ENCODE results near the gene MX1. TPM values are rescaled to one million over a fixed set of nuclear protein-coding genes. Genes with fewer than 3 reads are reported as not detected.

MX1 gene
- total and polyA plus RNA-seq, 2 donors (not counting 3 experiments of a cell fraction or from before 2014, with no cell fraction given) = 5.9 to 25.1 TPM

- Histone ChIP-seq H4K20me1 (replicated peaks; ENCODE audit: control insufficient read depth, extremely low read depth, insufficient read depth, low read length) (no peaks in the 10 kb centered on the region), H2AFZ (ENCODE audit: low read depth, low read length) (no peak overlapping the region), H3K9me1 (replicated peaks; ENCODE audit: control insufficient read depth, extremely low read depth, insufficient read depth, low read length) (no peaks in the 10 kb centered on the region), H3K79me2 (ENCODE audit: control insufficient read depth, insufficient read depth, low read length) (no peaks in the 10 kb centered on the region), H3K4me3 (replicated peaks in 1 of 3; ENCODE audit: insufficient read depth in 1 of 3, low read depth in 1 of 3, low read length in 3 of 3) (no peak overlapping the region), H3K36me3 (ENCODE audit: control insufficient read depth in 2 of 2, extremely low read depth in 1 of 2, insufficient read depth in 2 of 2, low read length in 2 of 2) (no peaks in the 10 kb centered on the region), H3K4me1 (ENCODE audit: control insufficient read depth, extremely low read depth, insufficient read depth, low read length) (no peaks in the 10 kb centered on the region), H3K9me3 (replicated peaks; ENCODE audit: control insufficient read depth, insufficient read depth, low read length) (no peaks in the 10 kb centered on the region), H3K9ac (replicated peaks; ENCODE audit: extremely low read depth, insufficient read depth, low read length) (no peak overlapping the region), H3K27me3 (ENCODE audit: control insufficient read depth in 2 of 2, insufficient read depth in 2 of 2, low read length in 2 of 2) (no peaks in the 10 kb centered on the region), H3K27ac (ENCODE audit: insufficient read depth, low read depth, low read length) (no peak overlapping the region), H3K4me2 (ENCODE audit: insufficient read depth, low read length) (no peak overlapping the region)
- ChIA-PET CTCF (no interaction called here), POLR2A (no interaction called here)
- TF ChIP-seq MYC (IDR thresholded peaks at IDR 0.05; ENCODE audit: low read depth, low read length) (no peak), POLR2A (IDR thresholded peaks at IDR 0.05; ENCODE audit: low read depth, low read length) (no peak), POLR2AphosphoS5 (IDR thresholded peaks at IDR 0.05; ENCODE audit: insufficient read depth, low read depth, low read length) (no peak), EZH2 (IDR thresholded peaks at IDR 0.05; ENCODE audit: borderline replicate concordance, low read depth, low read length, severe bottlenecking) (no peak), GATA2 (IDR thresholded peaks at IDR 0.05; ENCODE audit: insufficient read depth, insufficient read length, low read depth, low read length) (no peak), FOS (IDR thresholded peaks at IDR 0.05; ENCODE audit: borderline replicate concordance, insufficient read depth, low read length) (no peak)
- BruUV-seq (replicated peaks) = no TSS peak
- DNase-seq (ENCODE audit: low read depth, low spot score) (no peak), FAIRE-seq (peak; percentile 21)
- intact Hi-C loops (cut with micrococcal nuclease) (no loop called here), dilution Hi-C loops (cut with MboI; ENCODE audit: extremely low pct_ligation_motif_present, low sequenced_read_pairs) (no loop called here)
These were observed 16.6 kb downstream of the MX1 start for GRCh38 chr21:41442481-41443186.

- Histone ChIP-seq H3K27ac (ENCODE audit: insufficient read depth, low read depth, low read length) (no peak overlapping the region), H4K20me1 (replicated peaks; ENCODE audit: control insufficient read depth, extremely low read depth, insufficient read depth, low read length) (no peaks in the 10 kb centered on the region), H3K27me3 (ENCODE audit: control insufficient read depth in 2 of 2, insufficient read depth in 2 of 2, low read length in 2 of 2) (no peaks in the 10 kb centered on the region), H3K9me1 (replicated peaks; ENCODE audit: control insufficient read depth, extremely low read depth, insufficient read depth, low read length) (no peaks in the 10 kb centered on the region), H3K9me3 (replicated peaks; ENCODE audit: control insufficient read depth, insufficient read depth, low read length) (no peaks in the 10 kb centered on the region), H3K4me1 (ENCODE audit: control insufficient read depth, extremely low read depth, insufficient read depth, low read length) (no peaks in the 10 kb centered on the region), H3K36me3 (ENCODE audit: control insufficient read depth in 2 of 2, extremely low read depth in 1 of 2, insufficient read depth in 2 of 2, low read length in 2 of 2) (no peaks in the 10 kb centered on the region), H3K79me2 (ENCODE audit: control insufficient read depth, insufficient read depth, low read length) (no peaks in the 10 kb centered on the region), H3K4me3 (replicated peaks in 1 of 3; ENCODE audit: insufficient read depth in 1 of 3, low read depth in 1 of 3, low read length in 3 of 3) (no peak overlapping the region), H3K4me2 (ENCODE audit: insufficient read depth, low read length) (no peak overlapping the region), H3K9ac (replicated peaks; ENCODE audit: extremely low read depth, insufficient read depth, low read length) (no peak overlapping the region), H2AFZ (ENCODE audit: low read depth, low read length) (no peak overlapping the region)
- no peak for FAIRE-seq
- no TSS peak for BruUV-seq (replicated peaks)
- TF ChIP-seq GATA2 (IDR thresholded peaks at IDR 0.05; ENCODE audit: insufficient read depth, insufficient read length, low read depth, low read length) (no peak), MAX (IDR thresholded peaks at IDR 0.05; ENCODE audit: insufficient read depth, insufficient read length) (no peak), EZH2 (IDR thresholded peaks at IDR 0.05; ENCODE audit: borderline replicate concordance, low read depth, low read length, severe bottlenecking) (no peak), FOS (IDR thresholded peaks at IDR 0.05; ENCODE audit: borderline replicate concordance, insufficient read depth, low read length) (no peak), MYC (IDR thresholded peaks at IDR 0.05; ENCODE audit: low read depth, low read length) (no peak), CTCF (IDR thresholded peaks at IDR 0.05; ENCODE audit: extremely low read depth in 1 of 2, insufficient read depth in 1 of 2, low read depth in 1 of 2, low read length in 2 of 2) (no peak), POLR2AphosphoS5 (IDR thresholded peaks at IDR 0.05; ENCODE audit: insufficient read depth, low read depth, low read length) (no peak), JUN (IDR thresholded peaks at IDR 0.05; ENCODE audit: borderline replicate concordance, insufficient read depth, insufficient read length, low read depth) (no peak), POLR2A (IDR thresholded peaks at IDR 0.05; ENCODE audit: low read depth, low read length) (no peak)
- dilution Hi-C loops (cut with MboI; ENCODE audit: extremely low pct_ligation_motif_present, low sequenced_read_pairs) (no loop called here), intact Hi-C loops (cut with micrococcal nuclease) (no loop called here)
- ChIA-PET POLR2A (no interaction called here), CTCF (interaction anchor here (1.1 kb wide), 1 partner anchor 160 kb away, joined by 3 read pairs; no protein-coding TSS in a partner anchor)
- no peak for DNase-seq (ENCODE audit: low read depth, low spot score)
These were observed 17.5 kb downstream of the MX1 start for GRCh38 chr21:41443562-41443961.

Data from endothelial cell of umbilical vein (primary cell).